SH-SY5Y (cell line): Measurements from ENCODE around the gene TGOLN2.

Experiments used
- GATA2 ChIP-seq: IDR thresholded peaks from 2 replicates; pipeline ENCODE4 v1.6.1; 2011; ENCODE audit warnings: mild to moderate bottlenecking, low read depth, low read length
- GATA3 ChIP-seq: IDR thresholded peaks from 2 replicates; pipeline ENCODE4 v1.6.1; 2011; ENCODE audit warnings: low read depth, mild to moderate bottlenecking, low read length, moderate library complexity

DNA sequence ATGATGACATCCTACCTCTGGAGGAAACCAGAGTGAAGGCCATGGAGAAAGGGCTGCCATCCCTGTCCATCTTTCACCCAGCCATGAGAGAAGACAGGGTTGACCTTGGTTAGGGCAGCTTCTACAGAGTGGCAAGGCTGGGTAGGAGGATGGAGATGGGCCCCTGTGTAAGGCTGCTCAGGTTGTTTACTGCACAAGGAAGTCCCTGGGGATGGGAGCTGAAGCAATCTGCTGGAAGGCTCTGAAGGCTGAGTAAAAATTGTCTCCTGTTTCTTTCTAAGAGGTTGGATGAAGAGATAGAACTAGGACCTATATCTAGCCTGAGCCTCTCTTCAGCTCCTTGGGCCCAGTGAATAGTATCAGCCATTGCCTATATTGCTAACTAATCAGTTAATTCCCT lies 41.1 kb upstream of the TGOLN2 start:
- no peak for TF ChIP-seq GATA2
- TF ChIP-seq GATA3: no peak
